Caco-2 (cell line): ENCODE results near the gene RIMKLA. TPM values are rescaled to one million over a fixed set of nuclear protein-coding genes. Genes with fewer than 3 reads are reported as not detected.

Experiments used
- BruUV-seq: library from RNA; stranded (reverse); fragments of 400-500 nt; replicated peaks from 2 replicates; lab custom pipeline; 2021; lab: Mats Ljungman, UMichigan
- CTCF ChIA-PET: fragments of 300-600 bp; sonication (Branson Sonifier 250); formaldehyde crosslinking; loops from one replicate; lab custom pipeline; 2022; ENCODE audit warnings: antibody characterized with exemption; lab: Charles Lee
- POLR2A ChIA-PET: fragments of 300-600 bp; sonication (Branson Sonifier 250); formaldehyde crosslinking; loops from one replicate; lab custom pipeline; 2022; ENCODE audit warnings: antibody characterized with exemption; lab: Charles Lee
- DNase-seq, 2 experiments: peaks; one replicate each; pipeline versions ENCODE4 v3.0.0 to v3.0.0-alpha.2; 2020 to 2022
- H3K27me3 ChIP-seq: replicated peaks from 2 replicates; pipeline ENCODE4 v1.6.0; 2011; ENCODE audit warnings: low read length; ENCODE audit not compliant: control insufficient read depth, insufficient read depth
- H3K36me3 ChIP-seq: 2 replicates; pipeline ENCODE4 v1.5.1; 2011; ENCODE audit warnings: low read length; ENCODE audit not compliant: control insufficient read depth, insufficient read depth
- H3K4me1 ChIP-seq: fragments of 250-450 bp; sonication (Bioruptor Pico); 2 replicates; pipeline ENCODE4 v1.5.1; 2020; ENCODE audit warnings: mild to moderate bottlenecking
- H3K4me3 ChIP-seq: 2 replicates; pipeline ENCODE4 v1.5.1; 2011; ENCODE audit warnings: low read depth, mild to moderate bottlenecking, control low read depth, low read length
- H3K9me3 ChIP-seq: fragments of 250-450 bp; sonication (Bioruptor Pico); 2 replicates; pipeline ENCODE4 v1.5.1; 2020; ENCODE audit warnings: mild to moderate bottlenecking, moderate library complexity
- H3K27ac Mint-ChIP-seq: one replicate; pipeline ENCODE4 v1.8.0; 2022; ENCODE audit warnings: mixed read lengths; ENCODE audit not compliant: unreplicated experiment
- H3K27me3 Mint-ChIP-seq: one replicate; pipeline ENCODE4 v1.8.0; 2022; ENCODE audit warnings: mixed read lengths; ENCODE audit not compliant: insufficient read depth, unreplicated experiment
- H3K36me3 Mint-ChIP-seq: one replicate; pipeline ENCODE4 v1.8.0; 2022; ENCODE audit warnings: mild to moderate bottlenecking, mixed read lengths; ENCODE audit not compliant: insufficient read depth, unreplicated experiment
- H3K4me1 Mint-ChIP-seq: one replicate; pipeline ENCODE4 v1.8.0; 2022; ENCODE audit warnings: low read depth, mixed read lengths; ENCODE audit not compliant: unreplicated experiment
- H3K4me3 Mint-ChIP-seq: one replicate; pipeline ENCODE4 v1.8.0; 2022; ENCODE audit warnings: mild to moderate bottlenecking, moderate library complexity, mixed read lengths; ENCODE audit not compliant: unreplicated experiment
- H3K9me3 Mint-ChIP-seq: one replicate; pipeline ENCODE4 v1.8.0; 2022; ENCODE audit warnings: mixed read lengths; ENCODE audit not compliant: unreplicated experiment
- CTCF ChIP-seq, 2 experiments: fragments of 200-600 bp in 1 of 2; IDR thresholded peaks; 1 replicate in 1 of 2; 2 replicates in 1 of 2; pipeline versions ENCODE4 v1.5.1 to v1.8.0; 2011 to 2022; ENCODE audit warnings: antibody characterized with exemption in 1 of 2, control low read depth in 1 of 2, inconsistent platforms in 1 of 2, low read depth in 1 of 2, low read length in 1 of 2, mild to moderate bottlenecking in 1 of 2, moderate library complexity in 1 of 2; ENCODE audit not compliant: insufficient read depth in 1 of 2, severe bottlenecking in 1 of 2, unreplicated experiment in 1 of 2
- intact Hi-C: fragments of 100-400 bp; cut with micrococcal nuclease; formaldehyde crosslinking; loops from one replicate; pipeline ENCODE4 v1.10.0; 2022; ENCODE audit not compliant: unreplicated experiment
- total RNA-seq: library from RNA; stranded (reverse); gene quantifications from 2 replicates; pipeline ENCODE4 v1.2.3, GENCODE V29; 2022

Gene RIMKLA
- total RNA-seq, 1 experiment from 2014 or later: 12.4 TPM

- H3K27me3 Mint-ChIP-seq: no peaks in the 10 kb centered on the region
- no peaks in the 10 kb centered on the region for H3K9me3 Mint-ChIP-seq
- intact Hi-C loops: no loop called here
- TF ChIP-seq CTCF (IDR thresholded peaks at IDR 0.05; ENCODE audit: insufficient read depth in 1 of 2, low read depth in 1 of 2, low read length in 1 of 2, severe bottlenecking in 1 of 2, unreplicated experiment in 1 of 2): no peak
- Histone ChIP-seq H3K27me3 (no peaks in the 10 kb centered on the region), H3K9me3 (no peaks in the 10 kb centered on the region), H3K36me3 (no peaks in the 10 kb centered on the region), H3K4me3 (no peak overlapping the region), H3K4me1 (no peaks in the 10 kb centered on the region)
- H3K4me1 Mint-ChIP-seq: no peaks in the 10 kb centered on the region
- H3K27ac Mint-ChIP-seq: no peak overlapping the region
- POLR2A ChIA-PET: no interaction called here
- CTCF ChIA-PET: no interaction called here
- no peak overlapping the region for H3K4me3 Mint-ChIP-seq
- no peaks in the 10 kb centered on the region for H3K36me3 Mint-ChIP-seq
- DNase-seq: no peak
- BruUV-seq: no TSS peak
These were observed 11.7 kb downstream of the RIMKLA start for GRCh38 chr1:42392255-42392654.

- CTCF ChIA-PET: no interaction called here
- no peak overlapping the region for H3K4me3 ChIP-seq
These were observed 12.6 kb downstream of the RIMKLA start for GRCh38 chr1:42392967-42393848.

More at GRCh38 chr1:42392967-42393848, 12.6 kb downstream of the RIMKLA start:
- H3K9me3 Mint-ChIP-seq: no peaks in the 10 kb centered on the region
- H3K27ac Mint-ChIP-seq: no peak overlapping the region
- intact Hi-C loops: no loop called here
- no peaks in the 10 kb centered on the region for H3K27me3 Mint-ChIP-seq
- no peaks in the 10 kb centered on the region; the same call in 1 of the 2 replicates for H3K36me3 ChIP-seq
- no peaks in the 10 kb centered on the region for H3K4me1 ChIP-seq
- no peaks in the 10 kb centered on the region for H3K4me1 Mint-ChIP-seq
- DNase-seq: no peak
- BruUV-seq: no TSS peak
- no peak for TF ChIP-seq CTCF (IDR thresholded peaks at IDR 0.05; ENCODE audit: insufficient read depth in 1 of 2, low read depth in 1 of 2, low read length in 1 of 2, severe bottlenecking in 1 of 2, unreplicated experiment in 1 of 2)
- H3K27me3 ChIP-seq: no peaks in the 10 kb centered on the region
- H3K4me3 Mint-ChIP-seq: no peak overlapping the region
- POLR2A ChIA-PET: no interaction called here
- no peaks in the 10 kb centered on the region for H3K9me3 ChIP-seq
- H3K36me3 Mint-ChIP-seq: no peaks in the 10 kb centered on the region
